C4-2B (cell line): ENCODE measurements around the gene MARF1.
A peak's percentile ranks its signal among the peaks of the same experiment; 100 is the strongest.

ENCODE experiments used
- H3K27ac ChIP-seq: fragments of 450-650 bp; 2 replicates; pipeline ENCODE4 v1.5.1; 2017
- ZFX ChIP-seq: fragments of 450-650 bp; IDR thresholded peaks from 2 replicates; pipeline ENCODE4 v1.6.1; 2017
- TF ChIP-seq, protein P1 (sequence below): fragments of 450-650 bp; conservative IDR thresholded peaks from 2 replicates; pipeline ENCODE4 v1.5.1; 2017; ENCODE audit warnings: mild to moderate bottlenecking

Gene MARF1

DNA sequence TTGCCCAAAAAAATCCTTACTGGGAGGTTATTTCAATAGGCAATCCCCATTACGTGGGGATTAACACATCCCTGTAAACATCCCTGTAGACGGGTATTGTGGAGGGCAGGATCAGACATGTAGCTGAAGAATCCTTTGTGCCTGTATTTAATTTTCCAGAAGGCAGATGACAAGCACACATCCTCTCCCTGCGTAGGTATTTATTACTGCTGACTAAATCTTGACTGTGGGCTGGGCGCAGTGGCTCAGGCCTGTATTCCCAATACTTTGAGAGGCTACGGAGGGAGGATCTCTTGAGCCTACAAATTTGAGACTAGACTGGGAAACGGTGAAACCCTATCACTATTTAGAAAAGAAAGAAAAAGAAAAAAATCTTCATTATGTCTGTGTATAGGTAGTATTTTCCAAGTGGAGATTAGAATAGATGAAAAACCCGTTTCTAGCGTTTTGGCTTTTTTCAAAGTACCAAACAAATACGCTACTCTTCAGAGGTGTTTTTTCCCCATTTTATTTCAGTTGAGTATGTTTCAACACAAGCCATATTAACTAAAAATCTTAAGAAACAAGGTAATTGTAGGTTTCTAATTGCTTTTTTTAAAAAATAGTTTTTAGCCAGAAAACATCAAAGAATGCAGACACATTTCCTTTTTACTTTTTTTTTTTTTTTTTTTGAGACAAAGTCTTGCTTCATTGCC lies 1.5 kb upstream of the MARF1 start:
- TF ChIP-seq, protein P1, sequence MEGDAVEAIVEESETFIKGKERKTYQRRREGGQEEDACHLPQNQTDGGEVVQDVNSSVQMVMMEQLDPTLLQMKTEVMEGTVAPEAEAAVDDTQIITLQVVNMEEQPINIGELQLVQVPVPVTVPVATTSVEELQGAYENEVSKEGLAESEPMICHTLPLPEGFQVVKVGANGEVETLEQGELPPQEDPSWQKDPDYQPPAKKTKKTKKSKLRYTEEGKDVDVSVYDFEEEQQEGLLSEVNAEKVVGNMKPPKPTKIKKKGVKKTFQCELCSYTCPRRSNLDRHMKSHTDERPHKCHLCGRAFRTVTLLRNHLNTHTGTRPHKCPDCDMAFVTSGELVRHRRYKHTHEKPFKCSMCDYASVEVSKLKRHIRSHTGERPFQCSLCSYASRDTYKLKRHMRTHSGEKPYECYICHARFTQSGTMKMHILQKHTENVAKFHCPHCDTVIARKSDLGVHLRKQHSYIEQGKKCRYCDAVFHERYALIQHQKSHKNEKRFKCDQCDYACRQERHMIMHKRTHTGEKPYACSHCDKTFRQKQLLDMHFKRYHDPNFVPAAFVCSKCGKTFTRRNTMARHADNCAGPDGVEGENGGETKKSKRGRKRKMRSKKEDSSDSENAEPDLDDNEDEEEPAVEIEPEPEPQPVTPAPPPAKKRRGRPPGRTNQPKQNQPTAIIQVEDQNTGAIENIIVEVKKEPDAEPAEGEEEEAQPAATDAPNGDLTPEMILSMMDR, result no peak
- TF ChIP-seq ZFX, result no peak
- H3K27ac ChIP-seq, result no peak overlapping the region; the same call in 1 of the 2 replicates

DNA sequence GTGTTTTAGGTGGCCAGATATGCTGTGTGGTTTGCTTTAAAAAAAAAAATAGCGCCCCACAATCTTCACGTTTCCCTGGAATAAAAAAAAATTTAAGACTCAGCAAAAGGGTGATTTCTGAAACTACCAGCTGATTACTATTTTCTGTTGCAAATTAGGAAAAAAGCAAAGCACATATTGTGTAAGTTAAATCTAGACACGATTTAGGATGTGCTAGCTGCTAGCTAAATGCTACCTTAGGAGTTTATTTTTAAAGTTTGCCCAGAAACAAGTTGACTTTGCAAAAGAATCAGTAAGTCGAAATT lies 944 bp upstream of the MARF1 start:
- TF ChIP-seq, protein P1, result no peak
- TF ChIP-seq ZFX, result no peak
- peak overlapping the region; percentile 90; the same call in 1 of the 2 replicates for H3K27ac ChIP-seq

DNA sequence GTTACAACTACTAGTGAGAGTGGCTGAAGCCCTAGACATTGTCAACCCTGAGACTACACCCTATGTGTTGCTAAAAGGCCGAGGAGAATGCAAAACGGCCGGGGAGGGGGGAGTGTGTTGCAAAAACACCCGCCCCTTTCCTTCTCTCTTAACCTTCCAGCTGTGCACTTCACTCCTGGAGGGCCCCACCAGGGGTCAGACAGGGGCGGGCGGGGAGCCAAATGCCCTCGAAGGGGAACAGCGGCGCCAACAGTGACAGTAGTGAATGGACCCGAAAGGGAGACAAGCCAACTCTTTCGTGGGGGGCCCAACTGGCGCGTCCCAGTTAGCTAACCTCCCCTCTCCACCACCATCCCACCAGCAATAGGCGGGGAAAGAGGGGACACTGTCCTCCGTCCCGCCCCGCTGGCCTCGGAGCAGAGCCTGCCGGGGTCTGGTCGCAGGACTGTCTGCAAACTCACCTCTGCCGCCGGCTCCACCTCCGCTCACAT lies 352 bp downstream of the MARF1 start:
- TF ChIP-seq, protein P1, result no peak
- TF ChIP-seq ZFX, result no peak
- H3K27ac ChIP-seq, result peak overlapping the region; percentile 90

DNA sequence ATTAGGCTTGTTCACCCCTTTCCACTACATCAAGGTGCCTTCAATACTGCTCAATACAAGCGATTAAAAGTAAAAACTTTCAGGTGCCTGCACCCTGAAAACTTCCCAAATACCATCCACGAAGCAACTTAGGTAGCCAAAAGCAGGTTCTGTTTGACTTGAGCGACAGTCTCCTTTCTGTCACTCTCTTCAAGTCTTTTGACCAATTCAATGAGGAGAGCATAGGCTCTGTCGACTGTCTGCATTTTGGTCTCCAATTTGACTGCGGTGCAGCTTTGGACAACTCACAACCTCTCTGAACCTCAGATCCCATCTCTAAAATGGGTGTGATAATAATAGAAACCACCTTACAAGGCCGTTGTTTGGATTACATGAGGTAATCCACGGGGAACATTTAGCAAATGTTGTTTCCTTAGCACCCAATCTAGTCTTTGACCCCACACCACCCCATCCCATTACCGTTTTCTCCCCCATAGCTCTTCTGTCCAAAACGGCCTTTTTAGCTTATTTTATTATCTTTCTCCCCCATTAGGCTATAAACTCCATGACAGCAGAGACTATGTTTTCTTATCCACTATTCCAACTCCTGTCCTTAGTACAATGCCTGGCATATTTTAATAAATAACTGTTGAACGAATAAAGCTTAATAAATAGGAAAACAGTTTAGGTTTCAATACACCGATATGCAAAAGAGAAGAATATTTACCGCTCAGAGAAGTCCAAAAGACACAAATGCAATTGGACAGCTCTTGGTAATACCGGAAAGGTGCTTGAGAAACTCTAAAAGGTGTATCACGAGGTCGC lies 999 bp downstream of the MARF1 start:
- peak overlapping the region; percentile 90 for H3K27ac ChIP-seq
- TF ChIP-seq ZFX, result no peak
- TF ChIP-seq, protein P1, result no peak

DNA sequence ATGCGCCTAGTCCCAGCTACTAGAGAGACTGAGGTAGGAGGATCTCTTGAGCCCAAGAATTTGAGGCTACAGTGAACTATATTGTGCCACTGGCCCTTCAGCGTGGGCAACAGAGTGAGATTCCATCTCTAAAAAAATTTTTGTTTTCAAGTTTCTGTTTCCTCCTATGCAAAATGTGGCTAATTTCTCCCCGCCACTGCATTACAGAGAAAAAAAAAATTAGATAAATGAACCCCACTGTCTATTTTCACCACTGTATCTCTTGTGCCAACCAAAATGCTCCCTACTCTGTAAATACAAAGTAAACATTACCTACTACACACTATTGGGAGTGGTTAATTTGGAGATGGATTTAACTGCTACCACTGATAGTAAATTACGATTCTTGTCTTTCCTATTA lies 2.0 kb downstream of the MARF1 start:
- H3K27ac ChIP-seq, result no peak overlapping the region
- TF ChIP-seq ZFX, result no peak
- TF ChIP-seq, protein P1, result no peak

DNA sequence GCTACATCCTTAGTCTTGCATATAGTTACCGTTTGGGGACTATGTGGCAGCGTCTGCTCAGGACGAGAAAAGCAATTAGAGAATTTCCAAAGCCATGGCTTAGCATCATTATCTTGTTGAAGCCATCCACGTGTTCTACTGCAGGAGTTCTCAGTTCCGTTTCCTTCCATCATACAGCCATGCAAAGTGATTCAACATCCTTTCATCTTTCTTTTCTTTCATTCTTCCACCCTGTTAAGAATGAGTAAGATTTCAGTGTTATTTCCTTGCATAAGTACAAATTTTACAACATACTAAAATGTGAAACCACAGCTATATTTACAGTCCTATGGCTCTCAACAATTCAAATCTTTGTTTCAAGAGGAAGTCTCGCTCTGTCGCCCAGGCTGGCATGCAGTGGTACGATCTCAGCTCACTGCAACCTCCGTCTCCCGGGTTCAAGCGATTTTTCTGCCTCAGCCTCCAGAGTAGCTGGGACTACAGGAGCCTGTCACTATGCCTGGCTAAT lies 3.8 kb downstream of the MARF1 start:
- TF ChIP-seq, protein P1, result no peak
- no peak for TF ChIP-seq ZFX
- no peak overlapping the region for H3K27ac ChIP-seq

DNA sequence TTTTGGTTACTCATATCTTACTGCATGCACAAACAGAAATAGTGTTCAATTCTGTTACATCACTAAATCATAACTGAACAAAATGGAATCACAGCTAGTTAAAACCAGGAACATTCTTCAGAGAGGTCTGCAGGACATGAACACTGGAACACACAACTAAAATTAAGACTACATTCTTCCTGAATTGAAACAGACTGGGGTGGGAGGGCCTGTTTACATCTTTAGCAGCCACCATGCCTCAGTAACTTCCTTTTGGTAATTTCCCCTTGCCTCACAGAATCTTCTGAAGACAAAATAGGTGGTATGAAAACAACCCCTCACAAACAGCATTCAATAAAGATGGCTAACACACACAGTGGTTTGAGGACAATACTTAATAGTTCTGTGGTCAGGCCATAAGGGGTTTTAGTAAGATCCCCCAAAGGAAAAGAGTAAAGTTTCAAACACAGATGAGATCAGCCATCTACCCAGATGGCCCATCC lies 6.5 kb downstream of the MARF1 start:
- TF ChIP-seq, protein P1, result no peak
- no peak for TF ChIP-seq ZFX
- no peak overlapping the region for H3K27ac ChIP-seq
